ENCODE results near the gene SLC39A5.

SLC39A5 gene

GRCh38 chr12:56237552-56237951 is 7.7 kb downstream of the SLC39A5 start:
- Histone ChIP-seq H2BK12ac (ENCODE audit: low read length in 2 of 2) (no peak overlapping the region), H3K27me3 (ENCODE audit: control insufficient read depth in 1 of 2, insufficient read depth in 1 of 2, low read length in 2 of 2) (no peaks in the 10 kb centered on the region), H4K91ac (ENCODE audit: low read length) (no peak overlapping the region), H2AFZ (ENCODE audit: low read depth, low read length) (no peak overlapping the region), H2BK120ac (ENCODE audit: low read depth, low read length) (no peak overlapping the region), H4K8ac (ENCODE audit: low read length) (no peak overlapping the region), H3K9me3 (ENCODE audit: control insufficient read depth, low read length) (no peaks in the 10 kb centered on the region), H3K79me1 (replicated peaks; ENCODE audit: low read length, poor library complexity, severe bottlenecking) (peaks cover 27% of the 10 kb centered on the region), H3K23ac (ENCODE audit: low read length in 2 of 2) (no peak overlapping the region), H2BK15ac (ENCODE audit: low read depth, poor library complexity, severe bottlenecking) (no peak overlapping the region), H3K18ac (ENCODE audit: low read depth in 1 of 2, low read length in 2 of 2) (no peak overlapping the region), H3K4me2 (ENCODE audit: low read length, poor library complexity, severe bottlenecking) (no peak overlapping the region), H3K4me3 (ENCODE audit: insufficient read depth in 1 of 2, low read depth in 1 of 2, low read length in 2 of 2) (no peak overlapping the region), H3K36me3 (ENCODE audit: control insufficient read depth in 1 of 2, insufficient read depth in 2 of 2, low read depth in 1 of 2, low read length in 2 of 2) (peaks cover 61 to 74% of the 10 kb centered on the region in 2 experiments), H2AK5ac (ENCODE audit: low read length, severe bottlenecking) (no peak overlapping the region), H3K4me1 (ENCODE audit: control insufficient read depth, insufficient read depth, low read depth, low read length) (peaks cover 8% of the 10 kb centered on the region), H3K9ac (ENCODE audit: low read length) (no peak overlapping the region), H2BK5ac (ENCODE audit: low read depth, low read length, poor library complexity, severe bottlenecking) (no peak overlapping the region), H3K27ac (ENCODE audit: low read length, poor library complexity, severe bottlenecking) (no peak overlapping the region), H3K4ac (ENCODE audit: low read depth in 1 of 2, low read length in 2 of 2) (no peak overlapping the region), H3K14ac (ENCODE audit: low read length in 2 of 2) (no peak overlapping the region)
- no peak for DNase-seq
- WGBS = 89% methylated on average over 8 of the region's 11 CpGs

- Histone ChIP-seq H3K4me2 (ENCODE audit: low read length, poor library complexity, severe bottlenecking) (no peak overlapping the region), H3K4ac (ENCODE audit: low read depth in 1 of 2, low read length in 2 of 2) (no peak overlapping the region), H3K9me3 (ENCODE audit: control insufficient read depth, low read length) (no peaks in the 10 kb centered on the region), H2BK120ac (ENCODE audit: low read depth, low read length) (no peak overlapping the region), H3K79me1 (replicated peaks; ENCODE audit: low read length, poor library complexity, severe bottlenecking) (peaks cover 50% of the 10 kb centered on the region), H3K36me3 (ENCODE audit: control insufficient read depth in 1 of 2, insufficient read depth in 2 of 2, low read depth in 1 of 2, low read length in 2 of 2) (peaks cover 89 to 93% of the 10 kb centered on the region in 2 experiments), H2BK12ac (ENCODE audit: low read length in 2 of 2) (peak overlapping the region in 1 of 2 experiments; percentile 18), H3K18ac (ENCODE audit: low read depth in 1 of 2, low read length in 2 of 2) (no peak overlapping the region), H4K91ac (ENCODE audit: low read length) (no peak overlapping the region), H2BK15ac (ENCODE audit: low read depth, poor library complexity, severe bottlenecking) (no peak overlapping the region), H3K4me1 (ENCODE audit: control insufficient read depth, insufficient read depth, low read depth, low read length) (peaks cover 18% of the 10 kb centered on the region), H3K27me3 (ENCODE audit: control insufficient read depth in 1 of 2, insufficient read depth in 1 of 2, low read length in 2 of 2) (no peaks in the 10 kb centered on the region), H2AK5ac (ENCODE audit: low read length, severe bottlenecking) (no peak overlapping the region), H3K14ac (ENCODE audit: low read length in 2 of 2) (no peak overlapping the region), H3K23ac (ENCODE audit: low read length in 2 of 2) (no peak overlapping the region), H2BK5ac (ENCODE audit: low read depth, low read length, poor library complexity, severe bottlenecking) (no peak overlapping the region), H4K8ac (ENCODE audit: low read length) (no peak overlapping the region), H3K27ac (ENCODE audit: low read length, poor library complexity, severe bottlenecking) (no peak overlapping the region), H3K4me3 (ENCODE audit: insufficient read depth in 1 of 2, low read depth in 1 of 2, low read length in 2 of 2) (no peak overlapping the region), H2AFZ (ENCODE audit: low read depth, low read length) (no peak overlapping the region), H3K9ac (ENCODE audit: low read length) (no peak overlapping the region)
- WGBS = 94% methylated on average over 8 of the region's 9 CpGs
- DNase-seq = no peak
Measured at GRCh38 chr12:56241424-56242303, 11.8 kb downstream of the SLC39A5 start.

GRCh38 chr12:56242986-56243385 is 13.1 kb downstream of the SLC39A5 start:
- Histone ChIP-seq H3K27me3 (ENCODE audit: control insufficient read depth in 1 of 2, insufficient read depth in 1 of 2, low read length in 2 of 2) (no peaks in the 10 kb centered on the region), H3K4me1 (ENCODE audit: control insufficient read depth, insufficient read depth, low read depth, low read length) (peaks cover 12% of the 10 kb centered on the region), H4K8ac (ENCODE audit: low read length) (no peak overlapping the region), H4K91ac (ENCODE audit: low read length) (no peak overlapping the region), H3K9ac (ENCODE audit: low read length) (peak overlapping the region; percentile 40), H2BK5ac (ENCODE audit: low read depth, low read length, poor library complexity, severe bottlenecking) (no peak overlapping the region), H2AFZ (ENCODE audit: low read depth, low read length) (no peak overlapping the region), H3K14ac (ENCODE audit: low read length in 2 of 2) (no peak overlapping the region), H3K9me3 (ENCODE audit: control insufficient read depth, low read length) (no peaks in the 10 kb centered on the region), H3K79me1 (replicated peaks; ENCODE audit: low read length, poor library complexity, severe bottlenecking) (peaks cover 59% of the 10 kb centered on the region), H3K4me2 (ENCODE audit: low read length, poor library complexity, severe bottlenecking) (no peak overlapping the region), H2BK120ac (ENCODE audit: low read depth, low read length) (no peak overlapping the region), H2AK5ac (ENCODE audit: low read length, severe bottlenecking) (no peak overlapping the region), H2BK12ac (ENCODE audit: low read length in 2 of 2) (no peak overlapping the region), H3K4ac (ENCODE audit: low read depth in 1 of 2, low read length in 2 of 2) (no peak overlapping the region), H3K4me3 (ENCODE audit: insufficient read depth in 1 of 2, low read depth in 1 of 2, low read length in 2 of 2) (no peak overlapping the region), H3K23ac (ENCODE audit: low read length in 2 of 2) (no peak overlapping the region), H2BK15ac (ENCODE audit: low read depth, poor library complexity, severe bottlenecking) (no peak overlapping the region), H3K18ac (ENCODE audit: low read depth in 1 of 2, low read length in 2 of 2) (peak overlapping the region in 1 of 2 experiments; percentile 55), H3K27ac (ENCODE audit: low read length, poor library complexity, severe bottlenecking) (no peak overlapping the region), H3K36me3 (ENCODE audit: control insufficient read depth in 1 of 2, insufficient read depth in 2 of 2, low read depth in 1 of 2, low read length in 2 of 2) (peaks cover 88 to 92% of the 10 kb centered on the region in 2 experiments)
- no peak for DNase-seq
- WGBS = 96% methylated on average over 11 of the region's 13 CpGs

- Histone ChIP-seq H3K27me3 (ENCODE audit: control insufficient read depth in 1 of 2, insufficient read depth in 1 of 2, low read length in 2 of 2) (no peaks in the 10 kb centered on the region), H3K9ac (ENCODE audit: low read length) (peak overlapping the region; percentile 40), H2AFZ (ENCODE audit: low read depth, low read length) (no peak overlapping the region), H3K4me3 (ENCODE audit: insufficient read depth in 1 of 2, low read depth in 1 of 2, low read length in 2 of 2) (no peak overlapping the region), H2BK5ac (ENCODE audit: low read depth, low read length, poor library complexity, severe bottlenecking) (no peak overlapping the region), H3K4ac (ENCODE audit: low read depth in 1 of 2, low read length in 2 of 2) (peak overlapping the region in 1 of 2 experiments; percentile 15), H3K9me3 (ENCODE audit: control insufficient read depth, low read length) (no peaks in the 10 kb centered on the region), H3K23ac (ENCODE audit: low read length in 2 of 2) (no peak overlapping the region), H3K36me3 (ENCODE audit: control insufficient read depth in 1 of 2, insufficient read depth in 2 of 2, low read depth in 1 of 2, low read length in 2 of 2) (peaks cover 92 to 93% of the 10 kb centered on the region in 2 experiments), H4K8ac (ENCODE audit: low read length) (peak overlapping the region; percentile 1), H3K79me1 (replicated peaks; ENCODE audit: low read length, poor library complexity, severe bottlenecking) (peaks cover 63% of the 10 kb centered on the region), H2BK15ac (ENCODE audit: low read depth, poor library complexity, severe bottlenecking) (no peak overlapping the region), H3K27ac (ENCODE audit: low read length, poor library complexity, severe bottlenecking) (no peak overlapping the region), H3K14ac (ENCODE audit: low read length in 2 of 2) (no peak overlapping the region), H2BK12ac (ENCODE audit: low read length in 2 of 2) (no peak overlapping the region), H2BK120ac (ENCODE audit: low read depth, low read length) (no peak overlapping the region), H3K18ac (ENCODE audit: low read depth in 1 of 2, low read length in 2 of 2) (no peak overlapping the region), H2AK5ac (ENCODE audit: low read length, severe bottlenecking) (no peak overlapping the region), H3K4me2 (ENCODE audit: low read length, poor library complexity, severe bottlenecking) (no peak overlapping the region), H3K4me1 (ENCODE audit: control insufficient read depth, insufficient read depth, low read depth, low read length) (peaks cover 11% of the 10 kb centered on the region), H4K91ac (ENCODE audit: low read length) (no peak overlapping the region)
- WGBS = 65% methylated on average over 3 of the region's 3 CpGs
- DNase-seq = no peak
Measured at GRCh38 chr12:56243731-56244181, 13.9 kb downstream of the SLC39A5 start.

Measured in mesenchymal stem cell (in vitro differentiated cells and primary cell).